Adrenal gland (tissue), 5 donors: ENCODE data around the gene YWHAB.

Experiments
- POLR2A ChIP-seq, 2 donors: fragments of 450-650 bp; IDR thresholded peaks; one replicate each; pipeline ENCODE4 v1.6.1; 2017; ENCODE audit warnings: antibody characterized with exemption in 2 of 2, mild to moderate bottlenecking in 2 of 2, moderate library complexity in 1 of 2
- TF ChIP-seq, protein P1 (sequence below), 6 experiments: fragments of 450-650 bp in 4 of 6; fragments of 200-600 bp in 2 of 6; sonication (generic) in 1 of 6; IDR thresholded peaks; 1 replicate in 5 of 6; 2 replicates in 1 of 6; pipeline versions ENCODE4 v1.5.1 to v1.8.0; 2016 to 2021; ENCODE audit warnings: antibody characterized with exemption in 6 of 6, mild to moderate bottlenecking in 2 of 6, moderate library complexity in 1 of 6
- donor health status: DM: no; HTN: no; CAD: no.

- TF ChIP-seq, protein P1, sequence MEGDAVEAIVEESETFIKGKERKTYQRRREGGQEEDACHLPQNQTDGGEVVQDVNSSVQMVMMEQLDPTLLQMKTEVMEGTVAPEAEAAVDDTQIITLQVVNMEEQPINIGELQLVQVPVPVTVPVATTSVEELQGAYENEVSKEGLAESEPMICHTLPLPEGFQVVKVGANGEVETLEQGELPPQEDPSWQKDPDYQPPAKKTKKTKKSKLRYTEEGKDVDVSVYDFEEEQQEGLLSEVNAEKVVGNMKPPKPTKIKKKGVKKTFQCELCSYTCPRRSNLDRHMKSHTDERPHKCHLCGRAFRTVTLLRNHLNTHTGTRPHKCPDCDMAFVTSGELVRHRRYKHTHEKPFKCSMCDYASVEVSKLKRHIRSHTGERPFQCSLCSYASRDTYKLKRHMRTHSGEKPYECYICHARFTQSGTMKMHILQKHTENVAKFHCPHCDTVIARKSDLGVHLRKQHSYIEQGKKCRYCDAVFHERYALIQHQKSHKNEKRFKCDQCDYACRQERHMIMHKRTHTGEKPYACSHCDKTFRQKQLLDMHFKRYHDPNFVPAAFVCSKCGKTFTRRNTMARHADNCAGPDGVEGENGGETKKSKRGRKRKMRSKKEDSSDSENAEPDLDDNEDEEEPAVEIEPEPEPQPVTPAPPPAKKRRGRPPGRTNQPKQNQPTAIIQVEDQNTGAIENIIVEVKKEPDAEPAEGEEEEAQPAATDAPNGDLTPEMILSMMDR (IDR thresholded peaks at IDR 0.05): no peak
- no peak for TF ChIP-seq POLR2A (IDR thresholded peaks at IDR 0.05)
These were observed 56.9 kb downstream of the YWHAB start for GRCh38 chr20:44942264-44942973.
